NCI-H187 treated with DMSO at 0.1 percent for 48 hours (cell line): ENCODE data around the gene CACNA1I.

Experiments used
- DNase-seq: peaks from one replicate; lab custom pipeline; 2025; lab: John Stamatoyannopoulos, UW

The CACNA1I gene

DNA sequence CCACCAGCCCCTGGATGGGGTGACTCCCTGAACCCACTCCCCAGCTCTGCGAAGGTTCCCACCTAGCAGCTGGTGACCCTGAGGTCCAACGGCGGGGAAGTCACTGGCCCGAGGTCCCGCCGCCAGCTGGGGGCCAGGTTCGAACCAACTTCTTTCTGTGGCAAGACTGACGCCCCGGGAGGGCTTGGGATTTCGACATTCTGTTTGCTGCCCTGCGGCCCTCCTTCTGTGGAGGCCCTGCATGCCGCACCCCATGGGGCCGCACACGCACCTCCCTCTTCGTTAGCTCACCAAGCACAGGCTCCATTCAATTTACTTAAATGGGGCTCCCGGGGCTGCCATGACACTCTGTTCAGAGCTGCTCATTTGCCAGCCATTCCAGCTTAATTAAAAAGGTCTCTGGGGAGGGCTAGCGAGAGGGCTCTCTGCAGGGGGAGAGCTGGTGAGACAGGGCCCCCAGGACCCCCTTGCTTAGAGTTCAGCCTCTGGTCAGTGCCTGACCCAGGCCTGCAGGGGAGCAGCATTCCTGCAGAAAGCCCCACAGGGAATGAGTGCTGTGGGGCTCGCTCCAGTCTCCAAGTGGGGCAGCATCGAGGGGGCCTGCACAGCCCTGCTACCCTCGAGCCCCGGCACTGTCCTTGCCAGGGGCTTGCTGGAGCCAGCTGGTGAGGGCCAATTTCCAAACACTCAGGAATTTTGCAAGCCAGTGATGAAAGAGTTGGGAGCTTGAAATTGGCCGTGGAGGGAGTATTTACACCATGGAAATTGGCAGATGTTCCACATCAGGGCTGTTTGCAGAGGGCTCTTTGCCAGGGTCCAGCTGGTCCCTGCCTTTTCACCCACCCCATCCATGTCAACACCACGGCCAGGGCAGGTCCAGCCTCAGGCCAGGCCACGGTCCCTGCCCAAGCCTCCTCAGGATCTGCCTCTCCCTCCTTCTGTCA, 80.8 kb downstream of the CACNA1I start:
- DNase-seq = no peak

DNA sequence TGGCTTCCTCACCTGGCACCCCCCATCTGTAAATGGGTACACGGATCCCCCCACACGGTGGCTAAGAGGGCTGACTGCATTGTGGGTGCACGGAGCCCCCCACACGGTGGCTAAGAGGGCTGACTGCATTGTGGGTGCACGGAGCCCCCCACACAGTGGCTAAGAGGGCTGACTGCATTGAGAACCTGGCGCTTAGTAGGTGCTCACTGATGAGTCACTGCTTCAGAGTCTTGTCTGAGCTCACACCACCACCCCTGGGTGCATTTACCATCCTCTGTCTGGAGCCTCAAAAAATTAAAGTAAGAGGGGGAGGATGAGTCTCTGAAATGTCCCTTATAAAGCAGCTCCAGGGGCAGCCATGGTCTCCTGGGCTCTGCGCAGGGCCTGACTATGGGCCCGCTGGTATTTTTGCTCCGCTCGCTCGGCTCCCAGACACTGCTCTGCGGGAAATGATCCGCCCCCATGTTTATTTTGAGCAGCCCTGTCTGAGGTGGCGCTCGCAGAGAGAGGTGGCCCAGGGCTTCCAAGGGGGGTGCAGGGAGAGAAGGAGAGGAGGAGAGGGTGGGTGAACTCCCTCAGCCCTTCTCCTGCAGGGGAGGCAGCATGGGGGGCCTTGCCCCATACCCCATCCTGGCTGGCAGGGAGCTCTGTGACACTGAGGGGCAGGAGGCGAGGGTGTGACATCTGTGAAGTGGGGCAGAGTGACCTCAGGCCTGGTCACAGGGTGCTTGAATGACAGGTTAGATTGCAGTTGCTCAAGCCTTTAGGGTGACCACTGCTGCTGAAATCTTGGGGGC, 82.6 kb downstream of the CACNA1I start:
- no peak for DNase-seq

DNA sequence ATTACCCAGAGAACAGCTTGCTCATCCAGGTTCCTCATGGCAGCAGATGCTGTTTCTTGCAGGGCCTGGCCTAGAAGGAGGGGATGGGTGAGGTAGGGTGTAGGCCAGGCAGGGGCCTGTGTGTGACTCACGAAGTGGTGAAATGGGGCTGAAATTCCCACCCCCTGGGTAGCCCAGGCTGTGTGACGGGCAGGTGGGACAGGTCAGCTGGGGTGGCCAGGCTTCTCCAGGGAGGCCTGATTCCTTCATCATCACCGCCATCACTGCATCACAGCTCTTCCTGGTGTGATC, 83.2 kb downstream of the CACNA1I start:
- DNase-seq = no peak

DNA sequence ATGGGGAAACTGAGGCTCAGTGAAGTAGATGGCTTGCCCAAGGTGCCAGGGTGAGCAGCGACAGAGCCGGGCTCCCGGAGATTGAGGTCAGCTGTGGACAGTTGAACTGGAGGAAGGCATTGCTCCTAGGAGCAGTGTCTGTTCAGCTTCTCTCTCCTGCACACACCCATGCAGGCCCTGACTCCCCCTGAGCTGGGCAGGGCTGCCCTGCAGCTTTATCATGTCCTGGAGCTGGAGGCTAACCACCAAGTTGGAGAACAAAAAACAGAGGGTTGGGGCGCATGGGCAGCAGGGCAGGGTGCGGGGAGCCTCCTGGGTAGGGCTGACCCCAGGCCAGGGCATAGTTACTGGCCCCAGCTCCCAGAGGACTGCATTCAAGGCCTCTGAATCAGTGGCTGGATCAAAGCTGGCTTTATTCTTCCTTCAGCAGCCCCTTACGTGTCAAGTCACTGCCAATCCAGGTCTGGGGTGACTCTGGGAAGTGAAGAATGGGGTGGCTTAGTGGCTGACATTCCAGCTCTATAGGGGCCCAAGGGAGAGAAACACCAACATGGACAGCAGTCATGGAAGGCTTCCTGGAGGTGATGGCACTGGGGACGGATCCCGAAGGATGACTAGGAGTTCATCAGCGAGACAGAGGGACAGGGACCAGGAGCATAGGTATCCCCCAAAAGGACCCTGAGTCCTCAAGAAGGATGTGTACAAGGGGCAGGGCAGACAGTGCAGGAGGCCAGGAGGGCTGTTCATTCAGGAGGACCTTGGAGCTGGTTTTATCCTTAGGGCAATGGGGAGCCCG, 83.8 kb downstream of the CACNA1I start:
- DNase-seq = no peak

DNA sequence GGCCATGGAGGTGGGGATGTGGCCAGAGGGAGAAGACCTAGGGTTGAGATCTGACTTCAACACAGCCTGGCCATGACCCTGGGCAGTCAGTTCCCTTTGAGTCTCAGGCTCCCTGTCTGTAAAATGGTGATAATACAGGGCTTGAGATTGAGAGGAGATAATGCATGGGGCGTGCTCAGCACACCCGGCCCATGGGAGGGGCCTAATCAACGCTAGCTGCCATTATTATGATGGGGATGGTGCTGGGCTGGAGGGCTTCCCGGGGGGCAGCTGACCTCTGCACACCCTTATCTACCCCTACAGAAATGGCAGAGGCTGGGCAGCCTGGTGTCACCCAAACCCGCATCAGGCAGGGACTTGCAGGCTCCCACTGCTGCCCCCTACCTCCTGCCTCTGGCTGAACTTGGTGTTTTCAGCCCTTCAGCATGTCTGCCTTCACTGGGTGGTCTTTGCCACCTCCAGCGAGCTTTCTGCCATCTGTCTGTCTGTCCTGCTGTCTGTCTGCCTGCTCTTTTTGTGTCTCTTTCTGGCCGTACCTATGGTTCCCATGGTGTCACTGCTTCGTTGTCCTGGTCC, 84.5 kb downstream of the CACNA1I start:
- DNase-seq = no peak

DNA sequence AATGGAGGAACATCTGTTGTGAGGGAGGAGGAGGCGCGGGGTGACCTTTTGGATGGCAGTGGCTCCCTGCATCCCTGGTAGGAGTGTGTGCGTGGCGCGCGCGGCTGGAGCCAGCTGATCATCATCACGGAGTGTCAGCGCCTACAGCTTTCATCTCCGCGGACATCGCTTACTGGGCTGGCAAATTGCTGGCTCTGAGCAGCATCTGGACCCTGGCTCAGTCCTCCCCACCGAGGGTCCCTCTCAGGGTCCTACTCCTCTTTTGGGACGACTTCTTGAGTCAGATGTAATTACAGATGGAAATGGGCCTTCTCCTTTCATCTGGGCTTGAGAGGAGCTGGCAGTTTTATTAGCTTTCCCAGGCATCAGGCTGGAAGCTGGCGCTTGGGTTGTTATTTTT, 85.3 kb downstream of the CACNA1I start:
- DNase-seq = no peak

DNA sequence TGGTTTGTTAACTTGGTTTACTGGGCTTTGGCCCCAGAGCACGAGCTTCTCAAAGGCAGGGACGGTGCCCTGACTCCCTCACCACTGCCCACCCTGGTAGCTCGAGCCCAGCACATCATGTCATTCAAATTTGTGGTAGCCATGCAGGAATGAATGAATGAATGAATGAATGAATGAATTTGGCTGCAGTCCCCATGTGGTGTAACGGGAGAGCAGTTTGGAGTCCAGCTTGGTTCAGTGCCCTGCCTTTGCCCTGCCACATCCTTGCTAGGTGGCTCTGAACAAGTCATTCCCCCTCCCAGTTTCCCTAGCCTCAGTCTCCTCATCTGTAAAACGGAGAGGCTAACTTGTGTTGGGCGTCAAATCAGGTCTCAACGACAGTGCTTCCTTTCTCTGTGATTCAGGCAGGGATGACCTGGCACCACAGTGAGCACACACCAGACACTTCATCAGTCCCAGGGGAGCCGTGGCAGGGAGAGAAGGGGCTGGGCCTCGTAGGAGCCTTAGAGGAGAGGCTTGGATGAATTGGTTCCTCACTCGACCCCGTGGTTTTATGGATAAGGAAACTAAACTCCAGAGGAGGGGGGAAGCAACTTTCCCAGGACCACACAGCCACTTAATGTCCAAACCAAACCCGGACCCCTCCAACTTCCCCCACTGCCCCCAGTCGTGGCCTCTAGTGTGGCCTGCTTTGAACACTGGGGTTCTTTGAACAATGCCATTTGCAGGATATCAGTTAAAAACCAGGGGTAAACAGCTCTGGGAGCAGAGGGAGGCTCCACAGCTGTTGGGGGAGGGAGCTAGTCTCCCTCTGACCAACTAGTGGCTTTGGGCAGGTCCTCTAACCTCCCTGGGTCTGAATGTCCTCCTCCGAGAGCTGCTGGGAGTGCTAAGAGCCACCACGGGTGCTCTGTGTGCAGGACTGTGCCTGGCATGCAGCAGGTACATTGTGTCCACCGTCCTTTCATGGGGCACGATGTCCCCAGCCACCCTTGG, 86.2 kb downstream of the CACNA1I start:
- no peak for DNase-seq

DNA sequence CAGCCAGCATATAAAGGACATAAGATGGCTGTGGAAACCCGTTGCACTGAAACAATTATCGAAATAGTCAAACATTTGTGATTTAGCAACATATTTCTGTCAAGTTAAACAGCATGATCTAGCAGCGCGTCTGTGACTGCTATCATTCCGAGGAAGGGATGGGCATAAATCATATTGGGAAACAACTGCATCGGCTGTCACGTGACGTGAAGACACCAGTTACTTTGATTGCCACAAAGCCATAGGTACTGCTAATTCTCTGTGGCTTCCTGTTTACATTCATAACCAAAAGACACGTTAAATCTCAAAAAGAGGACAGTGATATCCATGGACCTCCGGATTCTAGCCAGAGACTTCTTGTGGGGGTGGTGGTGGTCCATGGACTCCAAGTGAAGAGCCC, 87.8 kb downstream of the CACNA1I start:
- no peak for DNase-seq

DNA sequence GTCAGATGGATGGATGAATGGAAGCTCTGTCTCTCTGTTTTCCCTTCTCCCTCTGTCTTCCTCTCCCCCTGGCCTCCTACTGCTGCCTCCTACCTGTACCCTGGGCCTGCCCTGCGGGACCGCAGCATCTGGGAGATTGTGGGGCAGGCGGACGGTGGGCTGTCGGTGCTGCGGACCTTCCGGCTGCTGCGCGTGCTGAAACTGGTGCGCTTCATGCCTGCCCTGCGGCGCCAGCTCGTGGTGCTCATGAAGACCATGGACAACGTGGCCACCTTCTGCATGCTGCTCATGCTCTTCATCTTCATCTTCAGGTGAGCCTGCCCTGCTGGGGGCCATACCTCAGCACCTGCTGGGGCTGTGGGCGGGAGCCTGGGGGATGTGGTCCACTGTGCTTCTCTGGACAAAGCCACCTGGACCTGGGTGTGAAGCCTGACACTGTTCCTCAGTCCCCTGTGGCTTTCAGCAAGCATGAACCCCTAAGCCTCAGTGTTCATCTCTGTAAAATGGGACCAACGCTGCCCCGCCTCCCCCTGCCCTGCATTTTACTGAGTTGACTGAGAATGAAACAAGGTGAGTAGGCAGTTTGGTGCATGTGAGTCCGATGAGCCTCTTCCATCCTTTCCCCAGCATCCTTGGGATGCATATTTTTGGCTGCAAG, 88.4 kb downstream of the CACNA1I start:
- DNase-seq = no peak

DNA sequence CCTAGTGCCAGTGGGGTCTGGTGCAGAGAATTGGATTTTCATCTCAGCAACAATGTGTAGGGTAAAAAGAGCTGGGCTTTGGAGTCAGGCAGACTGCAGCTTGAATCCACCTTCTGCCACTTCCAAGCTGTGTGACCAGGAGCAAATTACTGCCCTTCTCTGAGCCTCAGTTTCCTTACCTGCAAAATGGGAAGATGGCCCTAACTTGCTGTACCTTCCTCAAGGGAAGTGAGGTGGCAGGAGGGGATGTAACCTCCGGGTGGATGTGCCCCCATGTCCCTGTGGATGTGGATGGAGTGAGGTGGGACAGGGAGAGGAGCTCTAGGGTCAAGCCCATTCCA, 90.9 kb downstream of the CACNA1I start:
- DNase-seq = no peak

DNA sequence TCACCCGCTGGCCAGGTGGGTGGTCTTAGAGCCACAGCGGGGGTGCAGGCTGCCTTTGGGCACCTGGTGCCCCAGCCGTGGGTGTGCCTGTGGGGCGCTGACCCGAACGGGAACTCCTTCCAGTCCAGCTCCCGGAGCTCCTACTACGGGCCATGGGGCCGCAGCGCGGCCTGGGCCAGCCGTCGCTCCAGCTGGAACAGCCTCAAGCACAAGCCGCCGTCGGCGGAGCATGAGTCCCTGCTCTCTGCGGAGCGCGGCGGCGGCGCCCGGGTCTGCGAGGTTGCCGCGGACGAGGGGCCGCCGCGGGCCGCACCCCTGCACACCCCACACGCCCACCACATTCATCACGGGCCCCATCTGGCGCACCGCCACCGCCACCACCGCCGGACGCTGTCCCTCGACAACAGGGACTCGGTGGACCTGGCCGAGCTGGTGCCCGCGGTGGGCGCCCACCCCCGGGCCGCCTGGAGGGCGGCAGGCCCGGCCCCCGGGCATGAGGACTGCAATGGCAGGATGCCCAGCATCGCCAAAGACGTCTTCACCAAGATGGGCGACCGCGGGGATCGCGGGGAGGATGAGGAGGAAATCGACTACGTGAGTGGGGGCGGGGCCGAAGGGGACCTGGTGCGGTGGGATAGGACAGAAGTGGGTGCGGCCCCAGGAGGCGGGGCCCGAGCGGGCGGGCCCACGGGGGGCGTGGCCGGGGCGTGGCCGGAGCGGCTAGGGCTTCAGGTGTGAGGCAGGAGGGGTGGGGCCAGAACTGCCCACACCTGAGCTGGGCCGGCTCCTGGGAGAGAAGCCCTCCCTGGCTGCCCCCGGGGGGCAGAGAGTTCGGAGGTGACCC, 91.5 kb downstream of the CACNA1I start:
- DNase-seq = no peak

DNA sequence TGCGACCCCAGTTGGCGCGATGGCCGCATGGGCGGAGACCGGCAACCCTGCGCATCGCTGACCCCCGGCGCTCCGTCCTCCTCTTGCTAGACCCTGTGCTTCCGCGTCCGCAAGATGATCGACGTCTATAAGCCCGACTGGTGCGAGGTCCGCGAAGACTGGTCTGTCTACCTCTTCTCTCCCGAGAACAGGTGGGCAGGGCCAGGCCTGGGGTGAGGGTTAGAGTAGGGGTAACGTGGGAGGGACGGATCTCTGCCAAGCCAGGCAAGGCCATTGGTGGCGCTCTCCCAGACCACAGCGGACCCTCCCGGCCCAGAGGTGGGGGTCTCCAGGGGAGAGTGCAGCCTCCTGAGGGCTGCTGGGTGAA, 92.1 kb downstream of the CACNA1I start:
- DNase-seq = no peak

DNA sequence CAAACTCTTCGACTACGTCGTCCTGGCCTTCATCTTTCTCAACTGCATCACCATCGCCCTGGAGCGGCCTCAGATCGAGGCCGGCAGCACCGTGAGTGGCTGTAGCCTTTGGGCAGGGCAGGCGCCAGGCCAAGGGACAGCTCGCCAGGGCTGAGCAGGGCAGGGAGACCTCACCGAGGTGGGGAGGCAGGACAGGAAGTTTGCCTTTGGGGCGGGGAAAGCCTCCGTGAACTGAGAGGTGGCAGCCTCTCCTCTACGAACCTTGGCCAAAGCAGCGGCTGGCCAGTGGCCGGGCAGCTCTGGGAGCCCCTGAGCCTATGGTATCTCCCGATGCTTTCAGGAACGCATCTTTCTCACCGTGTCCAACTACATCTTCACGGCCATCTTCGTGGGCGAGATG, 93.2 kb downstream of the CACNA1I start:
- DNase-seq = no peak

DNA sequence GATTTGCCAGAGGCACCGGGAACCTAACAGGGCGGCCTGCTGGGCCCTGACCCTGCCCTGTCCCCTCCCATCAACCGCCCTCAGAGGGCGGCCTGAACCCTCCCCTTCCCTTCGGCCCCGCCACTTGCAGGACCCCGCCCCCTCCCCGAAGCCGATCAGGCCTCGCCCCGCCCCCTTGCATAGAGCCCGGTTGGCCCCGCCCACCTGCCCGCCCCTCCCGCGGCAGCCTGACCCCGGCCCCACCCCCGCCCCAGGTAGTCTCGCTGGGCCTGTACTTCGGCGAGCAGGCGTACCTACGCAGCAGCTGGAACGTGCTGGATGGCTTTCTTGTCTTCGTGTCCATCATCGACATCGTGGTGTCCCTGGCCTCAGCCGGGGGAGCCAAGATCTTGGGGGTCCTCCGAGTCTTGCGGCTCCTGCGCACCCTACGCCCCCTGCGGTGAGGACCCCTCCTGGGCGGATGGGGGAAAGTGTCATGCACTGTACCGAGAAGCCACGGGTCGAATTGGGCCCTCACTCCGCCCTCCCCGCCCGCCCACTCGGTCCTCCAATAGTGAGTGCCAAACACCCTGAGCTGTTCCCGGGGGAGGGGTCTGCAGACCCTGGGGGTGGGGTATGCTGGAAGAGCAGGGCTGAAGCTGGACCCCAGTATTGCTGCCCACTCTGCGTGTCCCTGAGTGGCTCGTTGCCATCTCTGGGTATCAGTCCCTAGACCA, 94.1 kb downstream of the CACNA1I start:
- no peak for DNase-seq

DNA sequence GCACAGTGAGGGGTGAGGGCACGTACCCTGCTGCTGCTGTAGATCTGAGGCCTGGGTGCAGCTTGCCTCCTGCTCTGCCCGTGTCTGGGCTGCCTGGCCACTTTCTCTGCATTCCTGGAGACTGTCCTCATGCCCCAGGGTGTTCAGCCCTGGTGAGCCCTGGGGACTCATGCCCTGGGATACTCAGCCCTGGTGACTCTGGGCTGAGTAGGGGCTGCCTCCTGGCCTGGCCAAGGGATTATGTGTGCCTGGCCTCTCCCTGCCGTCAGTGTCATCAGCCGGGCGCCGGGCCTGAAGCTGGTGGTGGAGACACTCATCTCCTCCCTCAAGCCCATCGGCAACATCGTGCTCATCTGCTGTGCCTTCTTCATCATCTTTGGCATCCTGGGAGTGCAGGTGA, 94.7 kb downstream of the CACNA1I start:
- DNase-seq = no peak

DNA sequence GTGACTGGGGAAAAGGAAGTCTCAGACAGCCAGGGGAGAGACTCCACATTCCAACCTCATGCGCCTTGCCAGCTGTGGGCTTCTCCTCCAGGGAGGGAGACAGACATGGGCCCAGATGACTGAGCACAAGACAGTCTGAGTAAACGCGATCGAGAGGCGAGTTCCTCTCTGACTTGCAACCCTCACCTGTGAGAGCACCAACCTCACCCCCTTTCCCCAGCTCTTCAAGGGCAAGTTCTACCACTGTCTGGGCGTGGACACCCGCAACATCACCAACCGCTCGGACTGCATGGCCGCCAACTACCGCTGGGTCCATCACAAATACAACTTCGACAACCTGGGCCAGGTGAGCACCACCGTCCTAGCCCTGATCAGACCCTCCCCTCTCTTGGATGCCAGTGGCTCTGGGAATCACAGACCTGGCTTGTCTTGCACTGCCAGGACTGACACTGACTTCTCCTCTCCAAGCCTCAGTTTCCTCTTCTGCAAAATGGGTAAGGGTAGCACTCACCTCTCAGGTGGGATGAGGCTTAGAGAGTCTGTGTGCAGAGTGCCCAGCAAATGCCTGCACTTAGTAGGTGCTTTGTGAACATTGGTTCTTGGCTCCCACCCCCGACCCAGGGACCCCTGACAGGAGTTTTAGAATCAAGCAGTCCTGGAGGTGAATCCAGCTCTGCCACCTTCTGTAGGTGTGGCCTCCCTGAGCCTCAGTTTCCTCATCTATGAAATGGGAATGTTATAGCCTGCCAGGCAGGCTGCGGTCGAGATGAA, 95.3 kb downstream of the CACNA1I start:
- DNase-seq = no peak

DNA sequence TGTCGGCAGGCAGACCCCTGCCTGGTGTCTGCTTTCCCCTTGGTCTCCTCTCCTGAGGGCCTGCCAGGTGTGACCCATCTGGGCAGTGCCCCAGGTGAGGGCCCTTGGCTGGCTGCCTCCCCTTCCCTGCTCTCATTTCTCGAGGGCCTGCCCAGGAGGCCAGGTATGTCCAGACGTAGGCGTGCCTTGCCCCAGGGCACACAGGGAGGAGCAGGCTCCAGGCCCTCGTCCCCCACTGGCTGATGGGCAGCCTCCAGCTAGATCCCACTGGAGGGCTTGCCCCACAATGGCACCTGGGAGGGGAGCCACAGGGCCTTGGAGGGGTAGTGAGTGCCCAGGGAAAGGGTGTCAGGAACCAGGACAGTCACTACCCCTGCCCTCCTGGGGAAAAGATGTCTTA, 95.9 kb downstream of the CACNA1I start:
- no peak for DNase-seq

DNA sequence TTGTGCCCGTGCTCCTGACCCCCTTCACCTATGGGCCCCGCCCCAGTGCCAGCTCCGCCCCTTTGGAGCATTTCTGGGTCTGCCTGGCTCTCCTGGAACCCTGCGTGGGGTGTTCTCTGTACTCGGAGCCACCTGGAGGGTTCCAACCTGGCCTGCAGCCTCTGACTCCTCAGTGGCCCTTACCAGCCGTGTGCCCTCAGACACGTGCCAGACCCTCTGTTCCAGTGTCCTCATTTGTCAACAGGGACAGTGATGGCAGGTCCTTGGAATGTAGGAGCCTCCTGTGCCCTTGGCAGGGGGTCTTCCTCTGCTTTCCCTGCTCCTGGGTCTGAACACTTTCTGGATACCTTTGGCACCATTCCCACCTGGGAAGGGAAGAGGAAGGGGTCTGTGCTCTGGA, 96.4 kb downstream of the CACNA1I start:
- DNase-seq = no peak
